HFFc6 (cell line): Measurements from ENCODE around the gene CREB5. TPM values are rescaled to one million over a fixed set of nuclear protein-coding genes. Genes with fewer than 3 reads are reported as not detected.

Experiments
- DNase-seq: peaks from one replicate; pipeline ENCODE4 v3.0.0-alpha.2; 2018
- H3K27ac Mint-ChIP-seq: 2 replicates; pipeline ENCODE4 v1.8.0; 2020; ENCODE audit warnings: mild to moderate bottlenecking, mixed read lengths
- H3K27me3 Mint-ChIP-seq: 2 replicates; pipeline ENCODE4 v1.8.0; 2021; ENCODE audit warnings: mild to moderate bottlenecking, moderate library complexity, mixed read lengths; ENCODE audit not compliant: insufficient read depth
- H3K36me3 Mint-ChIP-seq: 2 replicates; pipeline ENCODE4 v1.8.0; 2021; ENCODE audit warnings: low read depth, mixed read lengths
- H3K4me1 Mint-ChIP-seq: 2 replicates; pipeline ENCODE4 v1.8.0; 2020; ENCODE audit warnings: low read depth, mixed read lengths
- H3K4me3 Mint-ChIP-seq: 2 replicates; pipeline ENCODE4 v1.8.0; 2020; ENCODE audit warnings: mild to moderate bottlenecking, moderate library complexity, mixed read lengths
- H3K9me3 Mint-ChIP-seq: 2 replicates; pipeline ENCODE4 v1.8.0; 2020; ENCODE audit warnings: mild to moderate bottlenecking, mixed read lengths
- CTCF ChIP-seq: fragments of 200-600 bp; sonication (generic); IDR thresholded peaks from 2 replicates; pipeline ENCODE4 v1.5.0; 2021; ENCODE audit warnings: antibody characterized with exemption, mild to moderate bottlenecking
- total RNA-seq, 6 experiments: library from RNA; stranded (reverse); fragmentation: NEBNext Ultra II Directional; extraction: Animal tissue kit (Norgen Biotek cat#: 25700); gene quantifications; 2 replicates in 1 of 6; 3 replicates in 5 of 6; pipeline ENCODE4 v1.2.3, GENCODE V29; 2021

CREB5 gene
- total RNA-seq, 6 experiments from 2014 or later: 0.60 to 0.90 (median 0.79) TPM

GRCh38 chr7:28724563-28724962 lies 312.2 kb downstream of the CREB5 start:
- Mint-ChIP-seq H3K27me3 (no peaks in the 10 kb centered on the region), H3K4me1 (no peaks in the 10 kb centered on the region), H3K36me3 (no peaks in the 10 kb centered on the region), H3K9me3 (no peaks in the 10 kb centered on the region; the same call in 1 of the 2 replicates), H3K27ac (no peak overlapping the region), H3K4me3 (no peak overlapping the region)
- DNase-seq: no peak
- TF ChIP-seq CTCF: no peak

- H3K4me1 Mint-ChIP-seq: no peaks in the 10 kb centered on the region
- H3K27me3 Mint-ChIP-seq: no peaks in the 10 kb centered on the region
These were observed 312.8 kb downstream of the CREB5 start for GRCh38 chr7:28725045-28725642.

GRCh38 chr7:28725911-28726310 lies 313.6 kb downstream of the CREB5 start:
- Mint-ChIP-seq H3K27ac (no peak overlapping the region), H3K4me1 (no peaks in the 10 kb centered on the region), H3K36me3 (no peaks in the 10 kb centered on the region), H3K4me3 (no peak overlapping the region), H3K9me3 (no peaks in the 10 kb centered on the region; the same call in 1 of the 2 replicates), H3K27me3 (no peaks in the 10 kb centered on the region)
- TF ChIP-seq CTCF: no peak
- DNase-seq: no peak

More at GRCh38 chr7:28725045-28725642, 312.8 kb downstream of the CREB5 start:
- Mint-ChIP-seq H3K9me3 (no peaks in the 10 kb centered on the region; the same call in 1 of the 2 replicates), H3K27ac (no peak overlapping the region), H3K4me3 (no peak overlapping the region), H3K36me3 (no peaks in the 10 kb centered on the region)
- no peak for TF ChIP-seq CTCF
- DNase-seq: no peak

GRCh38 chr7:28726555-28726954 lies 314.2 kb downstream of the CREB5 start:
- Mint-ChIP-seq H3K4me3 (no peak overlapping the region), H3K27me3 (no peaks in the 10 kb centered on the region), H3K9me3 (no peaks in the 10 kb centered on the region; the same call in 1 of the 2 replicates), H3K36me3 (no peaks in the 10 kb centered on the region), H3K27ac (no peak overlapping the region), H3K4me1 (no peaks in the 10 kb centered on the region)
- no peak for DNase-seq
- TF ChIP-seq CTCF: no peak

- no peak overlapping the region for H3K4me3 Mint-ChIP-seq
- H3K9me3 Mint-ChIP-seq: no peaks in the 10 kb centered on the region; the same call in 1 of the 2 replicates
- H3K4me1 Mint-ChIP-seq: peaks cover 8% of the 10 kb centered on the region; the same call in 1 of the 2 replicates
- no peak overlapping the region for H3K27ac Mint-ChIP-seq
- no peak for DNase-seq
- H3K36me3 Mint-ChIP-seq: no peaks in the 10 kb centered on the region
- H3K27me3 Mint-ChIP-seq: peaks cover 1% of the 10 kb centered on the region; the same call in 1 of the 2 replicates
- no peak for TF ChIP-seq CTCF
These were observed 317.0 kb downstream of the CREB5 start for GRCh38 chr7:28729281-28729680.
